ENCODE data around the gene CCN2.
"Not testable (repeated sequence)": the region's sequence is repeated elsewhere in the genome, so short reads cannot be mapped to it uniquely, and the experiment has no call there.

DNA sequence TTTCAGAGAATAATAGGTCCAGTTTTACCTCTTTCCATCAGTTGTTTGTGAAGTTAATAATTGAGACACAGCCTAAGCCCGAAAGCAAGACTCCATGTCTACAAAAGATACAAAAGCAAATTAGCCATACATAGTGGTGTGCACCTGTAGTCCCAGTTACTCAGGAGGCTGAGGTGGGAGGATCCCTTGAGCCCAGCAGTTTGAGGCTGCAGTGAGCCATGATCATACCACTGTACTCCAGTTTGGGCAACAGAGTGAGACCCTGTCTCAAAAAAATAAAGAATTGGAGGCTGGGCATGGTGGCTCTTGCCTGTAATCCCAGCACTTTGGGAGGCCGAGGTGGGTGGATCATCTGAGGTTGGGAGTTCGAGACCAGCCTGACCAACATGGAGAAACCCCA is 42.4 kb downstream of the CCN2 start:
- TF ChIP-seq, protein P1, sequence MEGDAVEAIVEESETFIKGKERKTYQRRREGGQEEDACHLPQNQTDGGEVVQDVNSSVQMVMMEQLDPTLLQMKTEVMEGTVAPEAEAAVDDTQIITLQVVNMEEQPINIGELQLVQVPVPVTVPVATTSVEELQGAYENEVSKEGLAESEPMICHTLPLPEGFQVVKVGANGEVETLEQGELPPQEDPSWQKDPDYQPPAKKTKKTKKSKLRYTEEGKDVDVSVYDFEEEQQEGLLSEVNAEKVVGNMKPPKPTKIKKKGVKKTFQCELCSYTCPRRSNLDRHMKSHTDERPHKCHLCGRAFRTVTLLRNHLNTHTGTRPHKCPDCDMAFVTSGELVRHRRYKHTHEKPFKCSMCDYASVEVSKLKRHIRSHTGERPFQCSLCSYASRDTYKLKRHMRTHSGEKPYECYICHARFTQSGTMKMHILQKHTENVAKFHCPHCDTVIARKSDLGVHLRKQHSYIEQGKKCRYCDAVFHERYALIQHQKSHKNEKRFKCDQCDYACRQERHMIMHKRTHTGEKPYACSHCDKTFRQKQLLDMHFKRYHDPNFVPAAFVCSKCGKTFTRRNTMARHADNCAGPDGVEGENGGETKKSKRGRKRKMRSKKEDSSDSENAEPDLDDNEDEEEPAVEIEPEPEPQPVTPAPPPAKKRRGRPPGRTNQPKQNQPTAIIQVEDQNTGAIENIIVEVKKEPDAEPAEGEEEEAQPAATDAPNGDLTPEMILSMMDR (IDR thresholded peaks at IDR 0.05): not testable (repeated sequence)
- TF ChIP-seq POLR2A (IDR thresholded peaks at IDR 0.05): not testable (repeated sequence)

Data from adrenal gland (tissue), 5 donors.